Osteocyte (in vitro differentiated cells): ENCODE data around the gene KIF1B. TPM values are rescaled to one million over a fixed set of nuclear protein-coding genes. Genes with fewer than 3 reads are reported as not detected.
"Not testable (repeated sequence)": the region's sequence is repeated elsewhere in the genome, so short reads cannot be mapped to it uniquely, and the experiment has no call there.

Source experiments
- DNase-seq: peaks from one replicate; pipeline ENCODE4 v3.0.0; 2021; ENCODE audit warnings: mixed read lengths; ENCODE audit not compliant: unreplicated experiment; ENCODE audit errors: extremely low spot score
- H3K27ac Mint-ChIP-seq: one replicate; pipeline ENCODE4 v1.8.0; 2021; ENCODE audit warnings: mild to moderate bottlenecking, mixed read lengths; ENCODE audit not compliant: unreplicated experiment
- H3K27me3 Mint-ChIP-seq: one replicate; pipeline ENCODE4 v1.8.0; 2021; ENCODE audit warnings: mixed read lengths; ENCODE audit not compliant: unreplicated experiment
- H3K36me3 Mint-ChIP-seq: one replicate; pipeline ENCODE4 v1.8.0; 2021; ENCODE audit warnings: mixed read lengths; ENCODE audit not compliant: unreplicated experiment
- H3K4me1 Mint-ChIP-seq: one replicate; pipeline ENCODE4 v1.8.0; 2021; ENCODE audit warnings: mixed read lengths; ENCODE audit not compliant: unreplicated experiment
- H3K4me3 Mint-ChIP-seq: one replicate; pipeline ENCODE4 v1.8.0; 2021; ENCODE audit warnings: mild to moderate bottlenecking, moderate library complexity, mixed read lengths; ENCODE audit not compliant: unreplicated experiment
- H3K9me3 Mint-ChIP-seq: one replicate; pipeline ENCODE4 v1.8.0; 2021; ENCODE audit warnings: mixed read lengths; ENCODE audit not compliant: unreplicated experiment
- total RNA-seq: library from RNA; stranded (reverse); gene quantifications from 2 replicates; pipeline ENCODE4 v1.2.1, GENCODE V29; 2021
- TF ChIP-seq, protein P1 (sequence below): fragments of 200-600 bp; sonication (generic); IDR thresholded peaks from 2 replicates; pipeline ENCODE4 v1.5.0; 2021; ENCODE audit warnings: antibody characterized with exemption, mild to moderate bottlenecking, moderate library complexity

Gene KIF1B
- total RNA-seq, 1 donor from 2014 or later, result 48.9 TPM

GRCh38 chr1:10257851-10258250, 47.5 kb downstream of the KIF1B start:
- H3K27ac Mint-ChIP-seq, result peak overlapping the region; percentile 74
- no peak for DNase-seq
- peaks cover 27% of the 10 kb centered on the region for H3K4me1 Mint-ChIP-seq
- TF ChIP-seq, protein P1, sequence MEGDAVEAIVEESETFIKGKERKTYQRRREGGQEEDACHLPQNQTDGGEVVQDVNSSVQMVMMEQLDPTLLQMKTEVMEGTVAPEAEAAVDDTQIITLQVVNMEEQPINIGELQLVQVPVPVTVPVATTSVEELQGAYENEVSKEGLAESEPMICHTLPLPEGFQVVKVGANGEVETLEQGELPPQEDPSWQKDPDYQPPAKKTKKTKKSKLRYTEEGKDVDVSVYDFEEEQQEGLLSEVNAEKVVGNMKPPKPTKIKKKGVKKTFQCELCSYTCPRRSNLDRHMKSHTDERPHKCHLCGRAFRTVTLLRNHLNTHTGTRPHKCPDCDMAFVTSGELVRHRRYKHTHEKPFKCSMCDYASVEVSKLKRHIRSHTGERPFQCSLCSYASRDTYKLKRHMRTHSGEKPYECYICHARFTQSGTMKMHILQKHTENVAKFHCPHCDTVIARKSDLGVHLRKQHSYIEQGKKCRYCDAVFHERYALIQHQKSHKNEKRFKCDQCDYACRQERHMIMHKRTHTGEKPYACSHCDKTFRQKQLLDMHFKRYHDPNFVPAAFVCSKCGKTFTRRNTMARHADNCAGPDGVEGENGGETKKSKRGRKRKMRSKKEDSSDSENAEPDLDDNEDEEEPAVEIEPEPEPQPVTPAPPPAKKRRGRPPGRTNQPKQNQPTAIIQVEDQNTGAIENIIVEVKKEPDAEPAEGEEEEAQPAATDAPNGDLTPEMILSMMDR, result no peak
- H3K4me3 Mint-ChIP-seq, result no peak overlapping the region
- no peaks in the 10 kb centered on the region for H3K27me3 Mint-ChIP-seq
- peaks cover 22% of the 10 kb centered on the region for H3K36me3 Mint-ChIP-seq
- no peaks in the 10 kb centered on the region for H3K9me3 Mint-ChIP-seq

- not testable (repeated sequence) for H3K27me3 Mint-ChIP-seq, H3K27ac Mint-ChIP-seq, DNase-seq, H3K4me3 Mint-ChIP-seq, H3K9me3 Mint-ChIP-seq
- Mint-ChIP-seq H3K36me3 (peaks cover 34% of the 10 kb centered on the region), H3K4me1 (peaks cover 15% of the 10 kb centered on the region)
These were observed 49.2 kb downstream of the KIF1B start for GRCh38 chr1:10259547-10259946.

- TF ChIP-seq, protein P1, result no peak
- H3K27ac Mint-ChIP-seq, result no peak overlapping the region
- no peaks in the 10 kb centered on the region for H3K27me3 Mint-ChIP-seq
- H3K4me1 Mint-ChIP-seq, result peaks cover 3% of the 10 kb centered on the region
- no peaks in the 10 kb centered on the region for H3K9me3 Mint-ChIP-seq
- H3K36me3 Mint-ChIP-seq, result peaks cover 46% of the 10 kb centered on the region
- no peak overlapping the region for H3K4me3 Mint-ChIP-seq
- DNase-seq, result no peak
These were observed 53.2 kb downstream of the KIF1B start for GRCh38 chr1:10263450-10264082.

DNA sequence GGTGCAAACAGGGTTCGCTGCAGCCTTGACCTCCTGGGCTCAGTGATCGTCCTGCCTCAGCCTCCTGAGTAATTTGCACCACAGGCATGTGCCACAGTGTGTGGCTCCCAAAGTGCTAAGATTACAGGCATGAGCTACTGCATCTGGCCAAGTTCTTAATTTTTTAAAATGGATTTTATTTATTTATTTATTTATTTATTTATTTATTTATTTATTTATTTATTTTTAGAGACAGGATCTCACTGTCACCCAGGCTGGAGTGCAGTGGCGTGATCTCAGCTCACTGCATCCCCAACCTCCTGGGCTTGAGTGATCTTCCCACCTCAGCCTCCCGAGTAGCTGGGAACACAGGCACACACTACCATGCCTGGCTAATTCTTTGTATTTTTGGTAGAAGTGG, 54.7 kb downstream of the KIF1B start:
- Mint-ChIP-seq H3K9me3 (no peaks in the 10 kb centered on the region), H3K4me3 (no peak overlapping the region), H3K4me1 (no peaks in the 10 kb centered on the region), H3K27me3 (no peaks in the 10 kb centered on the region), H3K36me3 (peaks cover 45% of the 10 kb centered on the region), H3K27ac (no peak overlapping the region)
- DNase-seq, result no peak
- TF ChIP-seq, protein P1, result no peak

GRCh38 chr1:10265900-10266299, 55.5 kb downstream of the KIF1B start:
- Mint-ChIP-seq H3K9me3 (no peaks in the 10 kb centered on the region), H3K27ac (no peak overlapping the region), H3K4me3 (no peak overlapping the region), H3K4me1 (no peaks in the 10 kb centered on the region), H3K27me3 (no peaks in the 10 kb centered on the region), H3K36me3 (peaks cover 45% of the 10 kb centered on the region)
- TF ChIP-seq, protein P1, result no peak
- no peak for DNase-seq

DNA sequence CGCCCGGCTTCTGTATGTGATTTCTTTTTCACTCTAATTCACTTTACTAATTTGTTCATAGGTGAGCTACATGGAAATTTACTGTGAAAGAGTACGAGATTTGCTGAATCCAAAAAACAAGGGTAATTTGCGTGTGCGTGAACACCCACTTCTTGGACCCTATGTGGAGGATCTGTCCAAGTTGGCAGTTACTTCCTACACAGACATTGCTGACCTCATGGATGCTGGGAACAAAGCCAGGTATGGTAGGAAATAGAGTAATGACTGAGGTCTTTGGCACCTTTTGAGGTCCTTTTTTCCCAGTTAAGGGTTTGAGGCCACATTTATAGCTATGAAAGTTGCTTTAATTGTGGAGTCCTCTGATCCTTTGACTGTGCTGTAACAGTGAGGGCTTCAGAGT, 56.9 kb downstream of the KIF1B start:
- no peaks in the 10 kb centered on the region for H3K9me3 Mint-ChIP-seq
- no peak for DNase-seq
- H3K27me3 Mint-ChIP-seq, result no peaks in the 10 kb centered on the region
- peaks cover 48% of the 10 kb centered on the region for H3K36me3 Mint-ChIP-seq
- no peak overlapping the region for H3K4me3 Mint-ChIP-seq
- H3K4me1 Mint-ChIP-seq, result no peaks in the 10 kb centered on the region
- no peak overlapping the region for H3K27ac Mint-ChIP-seq
- TF ChIP-seq, protein P1, result no peak
